Muscle layer of colon (tissue), 2 donors: ENCODE data around the gene MAGI2.

Experiments used
- H3K27ac ChIP-seq: one replicate; pipeline ENCODE4 v1.7.0; 2013; ENCODE audit warnings: low read depth, mild to moderate bottlenecking, low read length, moderate library complexity
- H3K27me3 ChIP-seq, 2 donors: one replicate each; pipeline ENCODE4 v1.7.0; 2013; ENCODE audit warnings: low read length in 2 of 2, mild to moderate bottlenecking in 2 of 2; ENCODE audit not compliant: insufficient read depth in 2 of 2, control insufficient read depth in 1 of 2
- H3K36me3 ChIP-seq: one replicate; pipeline ENCODE4 v1.7.0; 2013; ENCODE audit warnings: mild to moderate bottlenecking, low read length; ENCODE audit not compliant: insufficient read depth
- H3K4me1 ChIP-seq: one replicate; pipeline ENCODE4 v1.7.0; 2013; ENCODE audit warnings: mild to moderate bottlenecking, low read length; ENCODE audit not compliant: insufficient read depth
- H3K4me3 ChIP-seq, 2 donors: one replicate each; pipeline ENCODE4 v1.7.0; 2013; ENCODE audit warnings: low read length in 2 of 2, low read depth in 1 of 2, mild to moderate bottlenecking in 1 of 2, moderate library complexity in 1 of 2
- H3K9ac ChIP-seq: one replicate; pipeline ENCODE4 v1.7.0; 2013; ENCODE audit warnings: low read length
- H3K9me3 ChIP-seq: one replicate; pipeline ENCODE4 v1.7.0; 2013; ENCODE audit warnings: mild to moderate bottlenecking, low read length
- donor health status: abdominal sarcoma.
- donor health status: Adenocarcinoma of cecum.

The MAGI2 gene

DNA sequence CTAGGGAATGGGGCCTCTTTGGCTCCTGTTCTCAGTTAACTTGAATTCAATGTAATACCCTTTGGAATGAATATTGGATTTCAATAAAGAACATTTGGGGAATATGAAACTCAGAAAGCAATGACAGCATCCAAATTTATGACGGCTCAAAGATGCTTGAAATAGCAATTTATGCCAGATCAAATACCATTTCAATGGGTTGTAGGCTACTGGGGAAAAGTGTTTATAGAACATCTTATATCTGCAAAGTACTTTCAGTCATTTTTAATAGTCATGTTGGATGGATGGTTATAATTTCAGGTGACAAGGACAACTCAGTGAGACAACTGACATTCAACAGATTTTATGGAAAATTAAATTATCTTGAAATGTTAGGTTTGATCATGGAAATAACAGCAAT, 882.2 kb downstream of the MAGI2 start:
- H3K36me3 ChIP-seq, result no peaks in the 10 kb centered on the region
- no peak overlapping the region for H3K9ac ChIP-seq
- H3K9me3 ChIP-seq, result no peaks in the 10 kb centered on the region
- H3K4me3 ChIP-seq, result no peak overlapping the region
- no peak overlapping the region for H3K27ac ChIP-seq
- no peaks in the 10 kb centered on the region for H3K4me1 ChIP-seq
- no peaks in the 10 kb centered on the region for H3K27me3 ChIP-seq

DNA sequence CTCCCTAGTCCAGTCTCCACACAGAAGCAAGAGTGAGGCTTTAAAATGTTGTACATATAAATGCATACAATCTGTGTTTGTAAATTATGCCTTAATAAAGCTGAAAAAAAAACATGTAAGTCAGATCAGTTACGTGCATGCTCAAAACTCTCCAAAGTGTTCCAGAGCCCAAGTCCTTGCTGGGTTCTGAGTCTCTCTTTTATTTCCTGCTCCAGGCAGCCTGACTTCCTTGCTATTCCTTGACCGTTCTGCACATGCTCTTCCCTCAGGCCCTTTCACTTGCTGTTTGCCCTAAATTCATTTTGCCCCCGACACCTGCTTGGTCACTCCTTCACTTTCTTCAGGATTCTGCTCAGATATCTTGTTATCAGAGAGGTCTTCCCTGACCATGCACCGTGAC, 884.8 kb downstream of the MAGI2 start:
- Histone ChIP-seq H3K27me3 (no peaks in the 10 kb centered on the region), H3K4me1 (no peaks in the 10 kb centered on the region), H3K4me3 (no peak overlapping the region), H3K27ac (no peak overlapping the region), H3K9me3 (no peaks in the 10 kb centered on the region), H3K36me3 (no peaks in the 10 kb centered on the region), H3K9ac (no peak overlapping the region)

DNA sequence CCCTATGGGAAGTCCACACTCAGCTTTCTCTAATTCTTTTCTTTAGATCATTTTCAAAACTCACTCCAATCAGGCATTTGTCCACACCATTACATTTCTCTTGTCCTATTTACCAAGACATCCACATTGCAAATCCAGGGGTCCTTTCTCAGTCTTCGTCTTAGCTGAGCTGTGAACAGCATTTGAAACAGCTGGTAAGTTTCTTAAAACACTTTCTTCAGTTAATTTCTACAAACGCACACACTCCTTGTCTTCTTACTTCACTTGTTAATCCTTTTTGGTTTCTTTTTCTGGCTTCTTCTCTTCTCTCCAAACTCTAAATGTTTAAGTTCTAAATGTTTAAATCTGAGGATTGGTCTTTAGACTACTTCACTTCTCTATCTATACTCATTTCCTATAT, 885.6 kb downstream of the MAGI2 start:
- Histone ChIP-seq H3K4me1 (no peaks in the 10 kb centered on the region), H3K27ac (no peak overlapping the region), H3K27me3 (no peaks in the 10 kb centered on the region), H3K9ac (no peak overlapping the region), H3K4me3 (no peak overlapping the region), H3K36me3 (no peaks in the 10 kb centered on the region), H3K9me3 (no peaks in the 10 kb centered on the region)

DNA sequence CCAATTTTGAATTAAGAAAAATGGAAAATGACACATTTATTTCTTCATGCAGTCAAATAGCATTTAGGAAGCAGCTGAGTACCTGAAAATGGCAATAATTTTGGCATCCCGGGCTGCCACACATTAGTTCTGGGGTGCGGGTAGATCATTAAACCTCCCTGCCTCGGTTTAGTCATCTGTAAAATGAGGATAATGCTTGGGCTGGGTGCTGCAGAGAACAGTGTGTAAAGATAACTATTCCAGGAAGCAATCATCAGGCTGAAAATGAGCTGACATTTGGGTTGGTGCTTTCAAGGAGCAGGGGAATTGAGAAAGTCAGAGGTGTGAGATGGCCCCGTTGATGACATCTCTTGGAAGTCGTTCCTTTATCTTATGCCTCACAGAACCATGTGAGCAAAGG, 887.7 kb downstream of the MAGI2 start:
- H3K4me1 ChIP-seq, result no peaks in the 10 kb centered on the region
- H3K27ac ChIP-seq, result no peak overlapping the region
- no peak overlapping the region for H3K4me3 ChIP-seq
- H3K9me3 ChIP-seq, result no peaks in the 10 kb centered on the region
- no peaks in the 10 kb centered on the region for H3K36me3 ChIP-seq
- H3K27me3 ChIP-seq, result no peaks in the 10 kb centered on the region
- no peak overlapping the region for H3K9ac ChIP-seq

DNA sequence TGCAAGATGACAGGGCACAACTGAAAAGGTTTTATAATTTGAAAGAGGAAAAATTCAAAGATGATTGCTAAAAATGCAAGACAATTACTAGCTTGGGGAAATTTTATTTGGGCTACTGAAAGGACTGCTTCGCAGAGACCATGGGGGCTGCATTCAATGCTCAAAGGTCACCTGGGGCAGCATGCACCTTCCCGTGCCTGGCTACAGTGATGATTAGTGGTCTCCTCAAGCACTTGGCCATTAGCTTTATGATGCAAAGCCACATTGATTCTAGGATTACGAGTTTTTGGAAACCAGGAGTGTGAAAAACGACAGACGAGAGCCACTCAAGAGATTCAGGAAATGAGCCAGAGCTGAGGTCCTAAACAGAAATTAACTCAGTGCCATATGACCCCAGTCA, 890.3 kb downstream of the MAGI2 start:
- Histone ChIP-seq H3K4me1 (no peaks in the 10 kb centered on the region), H3K9ac (no peak overlapping the region), H3K27me3 (no peaks in the 10 kb centered on the region), H3K36me3 (no peaks in the 10 kb centered on the region), H3K4me3 (no peak overlapping the region), H3K9me3 (no peaks in the 10 kb centered on the region), H3K27ac (no peak overlapping the region)

DNA sequence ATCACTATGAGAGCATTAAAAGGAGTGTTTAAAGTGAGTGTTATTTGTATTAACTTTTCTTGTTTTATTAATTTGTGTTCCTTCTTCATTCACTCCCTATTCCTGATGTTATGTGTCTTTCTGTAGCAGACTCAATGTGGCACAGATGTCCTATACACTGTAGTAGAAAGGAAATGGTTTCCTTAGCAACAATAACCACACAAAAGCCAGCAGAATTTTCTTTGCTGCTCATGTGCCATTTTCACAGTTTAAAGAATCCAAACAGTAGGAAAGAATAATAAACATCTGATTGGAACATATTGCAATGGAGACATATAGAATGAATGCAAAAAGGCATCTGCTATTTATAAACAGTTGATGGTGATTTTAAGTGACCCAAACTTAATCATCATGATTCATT, 891.3 kb downstream of the MAGI2 start:
- no peak overlapping the region for H3K27ac ChIP-seq
- no peak overlapping the region for H3K9ac ChIP-seq
- no peak overlapping the region for H3K4me3 ChIP-seq
- no peaks in the 10 kb centered on the region for H3K27me3 ChIP-seq
- no peaks in the 10 kb centered on the region for H3K4me1 ChIP-seq
- no peaks in the 10 kb centered on the region for H3K9me3 ChIP-seq
- no peaks in the 10 kb centered on the region for H3K36me3 ChIP-seq

DNA sequence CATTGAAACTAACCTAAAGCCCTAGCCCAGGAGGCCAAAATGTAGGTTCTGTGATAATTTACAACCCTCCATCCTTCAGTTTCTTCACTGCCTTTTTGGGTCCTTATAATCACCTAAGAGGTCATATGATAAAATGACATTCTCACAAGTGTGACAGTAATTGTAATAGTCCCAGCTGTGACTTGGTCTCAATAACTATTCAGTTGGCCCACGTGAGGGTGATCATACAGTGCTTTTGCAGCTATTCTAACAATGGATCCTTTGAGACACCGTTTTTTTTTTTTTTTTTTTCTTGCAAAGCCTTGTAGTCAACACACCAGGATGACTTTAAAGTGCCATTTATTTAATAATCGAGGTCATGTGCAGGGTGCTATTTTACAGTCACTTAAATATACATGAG, 894.9 kb downstream of the MAGI2 start:
- H3K27ac ChIP-seq, result no peak overlapping the region
- no peaks in the 10 kb centered on the region for H3K27me3 ChIP-seq
- H3K9me3 ChIP-seq, result no peaks in the 10 kb centered on the region
- no peak overlapping the region for H3K9ac ChIP-seq
- H3K4me3 ChIP-seq, result no peak overlapping the region
- H3K36me3 ChIP-seq, result no peaks in the 10 kb centered on the region
- H3K4me1 ChIP-seq, result no peaks in the 10 kb centered on the region

DNA sequence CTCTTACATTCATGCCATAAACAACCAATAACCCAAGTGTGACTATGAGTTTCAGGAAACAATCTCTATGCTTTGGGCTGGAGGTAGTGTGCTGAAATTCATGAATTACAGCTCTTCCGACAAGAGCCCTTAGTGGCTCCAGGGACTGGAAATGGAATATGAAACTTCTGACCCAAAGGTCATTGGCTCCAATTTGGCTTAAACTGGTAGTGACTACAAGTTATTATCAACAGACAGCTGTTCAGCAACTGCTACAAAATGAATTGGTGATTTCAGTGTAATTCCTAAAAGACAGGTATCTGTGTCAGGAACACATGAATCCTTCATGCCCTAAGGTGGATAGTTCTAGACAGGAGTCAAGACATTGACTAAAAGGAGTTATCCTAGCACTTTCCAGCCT, 909.5 kb downstream of the MAGI2 start:
- Histone ChIP-seq H3K4me1 (no peaks in the 10 kb centered on the region), H3K9ac (no peak overlapping the region), H3K9me3 (no peaks in the 10 kb centered on the region), H3K27me3 (no peaks in the 10 kb centered on the region), H3K36me3 (no peaks in the 10 kb centered on the region), H3K27ac (no peak overlapping the region), H3K4me3 (no peak overlapping the region)

DNA sequence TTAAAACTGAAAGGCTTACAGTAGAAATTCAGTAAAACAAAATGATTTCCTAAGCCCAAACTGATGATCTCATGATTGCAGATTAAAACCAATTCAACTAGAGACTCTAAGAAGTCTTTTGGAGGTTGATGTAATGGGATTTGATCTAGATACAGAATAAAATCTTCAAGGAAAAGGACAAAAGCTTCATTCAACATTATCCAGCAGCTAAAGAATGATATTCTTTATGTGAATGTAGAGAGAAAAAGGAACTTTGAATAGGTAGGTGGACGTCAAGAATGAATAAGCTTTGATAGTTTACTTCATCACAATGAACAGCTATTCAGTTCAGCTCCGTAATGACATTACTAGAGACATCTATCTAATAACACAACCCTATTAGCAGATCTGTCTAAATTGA, 910.5 kb downstream of the MAGI2 start:
- Histone ChIP-seq H3K27ac (no peak overlapping the region), H3K36me3 (no peaks in the 10 kb centered on the region), H3K27me3 (no peaks in the 10 kb centered on the region), H3K4me3 (no peak overlapping the region), H3K9ac (no peak overlapping the region), H3K9me3 (no peaks in the 10 kb centered on the region), H3K4me1 (no peaks in the 10 kb centered on the region)

DNA sequence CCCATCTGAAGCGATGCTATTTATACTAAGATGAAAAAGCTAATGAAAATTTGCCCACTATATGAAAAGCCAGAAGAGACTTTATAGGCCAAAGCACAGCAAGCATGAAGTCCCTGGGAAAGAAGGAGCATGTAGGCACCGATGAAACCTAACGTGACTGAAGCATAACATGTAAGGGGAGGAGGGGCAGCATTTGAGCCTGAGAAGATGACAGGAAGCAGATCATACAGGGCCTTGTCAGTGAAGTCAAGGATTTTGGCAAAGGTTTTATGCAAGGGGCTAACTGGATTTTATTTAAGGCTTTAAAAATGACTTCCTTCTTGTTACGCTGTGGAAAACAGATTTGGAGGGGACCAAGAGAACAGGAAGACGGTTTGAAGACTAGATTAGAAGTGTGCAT, 910.9 kb downstream of the MAGI2 start:
- H3K27me3 ChIP-seq, result no peaks in the 10 kb centered on the region
- no peak overlapping the region for H3K9ac ChIP-seq
- no peak overlapping the region for H3K27ac ChIP-seq
- no peaks in the 10 kb centered on the region for H3K36me3 ChIP-seq
- no peak overlapping the region for H3K4me3 ChIP-seq
- H3K9me3 ChIP-seq, result no peaks in the 10 kb centered on the region
- H3K4me1 ChIP-seq, result no peaks in the 10 kb centered on the region

DNA sequence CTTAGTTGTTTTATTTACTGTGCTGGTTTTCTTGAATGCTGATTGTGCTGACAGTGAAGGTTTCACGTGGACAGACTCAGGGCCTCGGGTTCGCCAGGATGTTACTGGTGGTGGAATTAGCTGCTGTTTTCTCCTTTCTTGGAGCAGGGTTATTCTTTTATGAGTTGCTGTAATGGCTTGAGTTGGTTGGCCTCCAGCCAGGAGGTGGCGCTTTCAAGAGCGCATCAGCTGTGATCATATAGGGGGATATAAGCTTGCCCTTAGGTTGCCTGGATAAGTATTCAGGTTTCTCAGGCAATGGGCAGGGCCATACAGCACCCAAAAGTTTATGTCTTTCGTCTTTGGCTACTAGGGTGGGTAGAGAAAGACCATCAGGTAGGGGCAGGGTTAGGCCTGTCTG, 913.6 kb downstream of the MAGI2 start:
- H3K4me3 ChIP-seq, result no peak overlapping the region
- no peak overlapping the region for H3K27ac ChIP-seq
- H3K9me3 ChIP-seq, result no peaks in the 10 kb centered on the region
- H3K27me3 ChIP-seq, result no peaks in the 10 kb centered on the region
- H3K4me1 ChIP-seq, result no peaks in the 10 kb centered on the region
- H3K9ac ChIP-seq, result no peak overlapping the region
- no peaks in the 10 kb centered on the region for H3K36me3 ChIP-seq

DNA sequence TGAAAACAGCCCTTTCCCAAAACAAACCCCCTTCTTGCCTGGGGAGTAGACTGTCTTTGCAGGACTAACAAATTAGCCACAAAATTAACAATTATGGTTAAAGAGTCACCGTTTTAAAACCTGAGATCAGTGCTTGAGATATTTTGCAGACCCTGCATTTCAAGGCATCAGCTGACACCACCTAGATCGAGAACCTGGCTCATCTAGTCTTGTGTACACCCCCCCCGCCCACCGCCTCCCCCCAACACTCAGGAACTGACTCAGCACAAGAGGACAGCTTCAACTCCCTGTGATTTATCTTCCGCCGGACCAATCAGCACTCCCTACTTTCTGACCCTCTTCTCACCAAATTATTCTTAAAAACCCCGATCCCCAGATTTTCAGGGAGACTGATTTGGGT, 917.8 kb downstream of the MAGI2 start:
- no peaks in the 10 kb centered on the region for H3K9me3 ChIP-seq
- no peaks in the 10 kb centered on the region for H3K36me3 ChIP-seq
- no peak overlapping the region for H3K4me3 ChIP-seq
- H3K27me3 ChIP-seq, result no peaks in the 10 kb centered on the region
- H3K9ac ChIP-seq, result no peak overlapping the region
- no peaks in the 10 kb centered on the region for H3K4me1 ChIP-seq
- no peak overlapping the region for H3K27ac ChIP-seq
